ENCODE data around the gene PGLYRP1.
A peak's percentile ranks its signal among the peaks of the same experiment; 100 is the strongest.

Gene PGLYRP1

GRCh38 chr19:46017095-46017429 is 5.8 kb downstream of the PGLYRP1 start:
- H3K27me3 ChIP-seq (ENCODE audit: control insufficient read depth, insufficient read depth, low read length): peaks cover 23% of the 10 kb centered on the region
- no peak overlapping the region for H3K27ac ChIP-seq (ENCODE audit: low read depth, low read length)
- H3K4me1 ChIP-seq (ENCODE audit: control insufficient read depth, insufficient read depth, low read length): peaks cover 16% of the 10 kb centered on the region; the same call in 1 of the 2 replicates
- no peaks in the 10 kb centered on the region for H3K9me3 ChIP-seq (ENCODE audit: control insufficient read depth, insufficient read depth, low read length)
- no peak overlapping the region for H3K9ac ChIP-seq (ENCODE audit: low read depth, low read length)
- H3K36me3 ChIP-seq (ENCODE audit: control insufficient read depth, insufficient read depth, low read length): peaks cover 6% of the 10 kb centered on the region
- H3K4me3 ChIP-seq (ENCODE audit: low read depth, low read length): no peak overlapping the region

GRCh38 chr19:46016426-46017094 is 6.3 kb downstream of the PGLYRP1 start:
- Histone ChIP-seq H3K4me3 (ENCODE audit: low read depth, low read length) (peak overlapping the region; percentile 59), H3K9me3 (ENCODE audit: control insufficient read depth, insufficient read depth, low read length) (no peaks in the 10 kb centered on the region), H3K9ac (ENCODE audit: low read depth, low read length) (no peak overlapping the region), H3K4me1 (ENCODE audit: control insufficient read depth, insufficient read depth, low read length) (peaks cover 16% of the 10 kb centered on the region; the same call in 1 of the 2 replicates), H3K27me3 (ENCODE audit: control insufficient read depth, insufficient read depth, low read length) (peaks cover 23% of the 10 kb centered on the region), H3K36me3 (ENCODE audit: control insufficient read depth, insufficient read depth, low read length) (peaks cover 6% of the 10 kb centered on the region), H3K27ac (ENCODE audit: low read depth, low read length) (no peak overlapping the region)

- peak overlapping the region; percentile 59 for H3K4me3 ChIP-seq (ENCODE audit: low read depth, low read length)
- H3K27me3 ChIP-seq (ENCODE audit: control insufficient read depth, insufficient read depth, low read length): peaks cover 23% of the 10 kb centered on the region
- H3K9ac ChIP-seq (ENCODE audit: low read depth, low read length): no peak overlapping the region
- peaks cover 13% of the 10 kb centered on the region; the same call in 1 of the 2 replicates for H3K4me1 ChIP-seq (ENCODE audit: control insufficient read depth, insufficient read depth, low read length)
- H3K9me3 ChIP-seq (ENCODE audit: control insufficient read depth, insufficient read depth, low read length): no peaks in the 10 kb centered on the region
- no peak overlapping the region for H3K27ac ChIP-seq (ENCODE audit: low read depth, low read length)
- H3K36me3 ChIP-seq (ENCODE audit: control insufficient read depth, insufficient read depth, low read length): peaks cover 6% of the 10 kb centered on the region
These were observed 7.0 kb downstream of the PGLYRP1 start for GRCh38 chr19:46015687-46016425.

GRCh38 chr19:46014941-46015686 is 7.7 kb downstream of the PGLYRP1 start:
- H3K4me1 ChIP-seq (ENCODE audit: control insufficient read depth, insufficient read depth, low read length): peaks cover 13% of the 10 kb centered on the region; the same call in 1 of the 2 replicates
- peaks cover 6% of the 10 kb centered on the region for H3K36me3 ChIP-seq (ENCODE audit: control insufficient read depth, insufficient read depth, low read length)
- peaks cover 23% of the 10 kb centered on the region for H3K27me3 ChIP-seq (ENCODE audit: control insufficient read depth, insufficient read depth, low read length)
- no peaks in the 10 kb centered on the region for H3K9me3 ChIP-seq (ENCODE audit: control insufficient read depth, insufficient read depth, low read length)
- peak overlapping the region; percentile 60 for H3K4me3 ChIP-seq (ENCODE audit: low read depth, low read length)
- H3K9ac ChIP-seq (ENCODE audit: low read depth, low read length): no peak overlapping the region; the same call in 1 of the 2 replicates
- no peak overlapping the region for H3K27ac ChIP-seq (ENCODE audit: low read depth, low read length)

- Histone ChIP-seq H3K4me3 (ENCODE audit: low read depth, low read length) (peak overlapping the region; percentile 60), H3K4me1 (ENCODE audit: control insufficient read depth, insufficient read depth, low read length) (peaks cover 13% of the 10 kb centered on the region; the same call in 1 of the 2 replicates), H3K9ac (ENCODE audit: low read depth, low read length) (no peak overlapping the region), H3K27me3 (ENCODE audit: control insufficient read depth, insufficient read depth, low read length) (peaks cover 23% of the 10 kb centered on the region), H3K27ac (ENCODE audit: low read depth, low read length) (no peak overlapping the region), H3K36me3 (ENCODE audit: control insufficient read depth, insufficient read depth, low read length) (peaks cover 6% of the 10 kb centered on the region), H3K9me3 (ENCODE audit: control insufficient read depth, insufficient read depth, low read length) (no peaks in the 10 kb centered on the region)
These were observed 8.3 kb downstream of the PGLYRP1 start for GRCh38 chr19:46014534-46014933.

- H3K9me3 ChIP-seq (ENCODE audit: control insufficient read depth, insufficient read depth, low read length): no peaks in the 10 kb centered on the region
- H3K9ac ChIP-seq (ENCODE audit: low read depth, low read length): no peak overlapping the region
- H3K27me3 ChIP-seq (ENCODE audit: control insufficient read depth, insufficient read depth, low read length): peaks cover 9% of the 10 kb centered on the region
- H3K4me3 ChIP-seq (ENCODE audit: low read depth, low read length): no peak overlapping the region
- no peak overlapping the region for H3K27ac ChIP-seq (ENCODE audit: low read depth, low read length)
- H3K4me1 ChIP-seq (ENCODE audit: control insufficient read depth, insufficient read depth, low read length): peaks cover 4% of the 10 kb centered on the region; the same call in 1 of the 2 replicates
- 0 out of 2 replicates have a peak, but pooled peaks cover 4% of the 10 kb centered on the region for H3K36me3 ChIP-seq (ENCODE audit: control insufficient read depth, insufficient read depth, low read length)
These were observed 13.0 kb downstream of the PGLYRP1 start for GRCh38 chr19:46009530-46010510.

GRCh38 chr19:46006411-46006810 is 16.4 kb downstream of the PGLYRP1 start:
- Histone ChIP-seq H3K9me3 (ENCODE audit: control insufficient read depth, insufficient read depth, low read length) (no peaks in the 10 kb centered on the region), H3K9ac (ENCODE audit: low read depth, low read length) (no peak overlapping the region), H3K4me1 (ENCODE audit: control insufficient read depth, insufficient read depth, low read length) (no peaks in the 10 kb centered on the region), H3K4me3 (ENCODE audit: low read depth, low read length) (no peak overlapping the region), H3K36me3 (ENCODE audit: control insufficient read depth, insufficient read depth, low read length) (0 out of 2 replicates have a peak, but pooled peaks cover 4% of the 10 kb centered on the region), H3K27ac (ENCODE audit: low read depth, low read length) (no peak overlapping the region), H3K27me3 (ENCODE audit: control insufficient read depth, insufficient read depth, low read length) (no peaks in the 10 kb centered on the region)

GRCh38 chr19:46002678-46003275 is 20.1 kb downstream of the PGLYRP1 start:
- Histone ChIP-seq H3K27me3 (ENCODE audit: control insufficient read depth, insufficient read depth, low read length) (no peaks in the 10 kb centered on the region), H3K27ac (ENCODE audit: low read depth, low read length) (no peak overlapping the region), H3K36me3 (ENCODE audit: control insufficient read depth, insufficient read depth, low read length) (0 out of 2 replicates have a peak, but pooled peaks cover 4% of the 10 kb centered on the region), H3K9me3 (ENCODE audit: control insufficient read depth, insufficient read depth, low read length) (no peaks in the 10 kb centered on the region), H3K4me1 (ENCODE audit: control insufficient read depth, insufficient read depth, low read length) (no peaks in the 10 kb centered on the region), H3K9ac (ENCODE audit: low read depth, low read length) (no peak overlapping the region), H3K4me3 (ENCODE audit: low read depth, low read length) (no peak overlapping the region)

- peak overlapping the region; percentile 76 for H3K4me3 ChIP-seq (ENCODE audit: low read depth, low read length)
- H3K27ac ChIP-seq (ENCODE audit: low read depth, low read length): no peak overlapping the region
- H3K9me3 ChIP-seq (ENCODE audit: control insufficient read depth, insufficient read depth, low read length): no peaks in the 10 kb centered on the region
- no peaks in the 10 kb centered on the region; the same call in 1 of the 2 replicates for H3K36me3 ChIP-seq (ENCODE audit: control insufficient read depth, insufficient read depth, low read length)
- no peak overlapping the region for H3K9ac ChIP-seq (ENCODE audit: low read depth, low read length)
- H3K27me3 ChIP-seq (ENCODE audit: control insufficient read depth, insufficient read depth, low read length): no peaks in the 10 kb centered on the region
- no peaks in the 10 kb centered on the region for H3K4me1 ChIP-seq (ENCODE audit: control insufficient read depth, insufficient read depth, low read length)
These were observed 22.2 kb downstream of the PGLYRP1 start for GRCh38 chr19:46000491-46001246.

All from HUES48 (cell line).